DMS153 treated with DMSO at 0.1 percent for 48 hours (cell line): ENCODE data around the gene TOR1AIP2.

ENCODE experiments used
- DNase-seq: peaks from one replicate; lab custom pipeline; 2025; ENCODE audit not compliant: unreplicated experiment; lab: John Stamatoyannopoulos, UW

The TOR1AIP2 gene

GRCh38 chr1:179826626-179827280 is 50.9 kb downstream of the TOR1AIP2 start:
- no peak for DNase-seq

- no peak for DNase-seq
These were observed 51.7 kb downstream of the TOR1AIP2 start for GRCh38 chr1:179825798-179826460.

GRCh38 chr1:179825206-179825605 is 52.4 kb downstream of the TOR1AIP2 start:
- no peak for DNase-seq

GRCh38 chr1:179824265-179824664 is 53.3 kb downstream of the TOR1AIP2 start:
- peak; percentile 68 for DNase-seq

- no peak for DNase-seq
These were observed 53.9 kb downstream of the TOR1AIP2 start for GRCh38 chr1:179823693-179824092.

DNA sequence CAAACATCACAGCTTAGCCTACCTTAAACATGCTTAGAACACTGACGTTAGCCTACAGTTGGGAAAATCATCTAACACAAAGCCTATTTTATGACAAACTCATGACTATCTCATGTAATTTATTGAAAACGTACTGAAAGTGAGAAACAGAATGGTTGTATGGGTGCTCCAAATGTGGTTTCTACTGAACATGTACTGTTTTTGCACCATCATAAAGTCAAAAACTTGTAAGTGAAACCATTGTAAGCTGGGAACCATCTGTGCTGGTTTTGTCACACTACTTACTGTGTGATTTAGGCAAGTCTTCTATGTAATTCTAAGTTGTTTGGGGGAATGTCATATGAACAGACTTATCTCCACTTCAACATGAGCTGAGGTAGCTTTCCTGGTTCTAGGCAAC is 55.5 kb downstream of the TOR1AIP2 start:
- DNase-seq: no peak

DNA sequence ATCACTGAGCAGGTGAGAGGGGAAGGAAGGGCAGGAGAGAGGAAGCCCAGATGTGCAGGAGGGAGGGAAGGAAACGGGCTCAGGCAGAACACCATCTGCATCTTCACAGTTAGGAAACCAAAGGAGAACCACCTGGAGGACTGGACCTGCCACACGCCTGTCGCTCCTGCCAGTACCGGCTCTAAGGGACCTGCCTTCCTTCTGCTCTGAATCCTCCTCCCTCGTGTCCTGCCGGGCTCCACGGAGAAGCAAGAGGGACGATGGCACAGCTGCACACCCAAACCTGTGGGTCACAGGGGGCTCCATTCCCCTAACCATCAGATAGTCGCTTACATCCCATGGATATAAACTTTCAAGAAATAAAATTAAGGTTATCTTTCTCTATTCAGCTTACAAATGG is 56.1 kb downstream of the TOR1AIP2 start:
- DNase-seq: no peak

DNA sequence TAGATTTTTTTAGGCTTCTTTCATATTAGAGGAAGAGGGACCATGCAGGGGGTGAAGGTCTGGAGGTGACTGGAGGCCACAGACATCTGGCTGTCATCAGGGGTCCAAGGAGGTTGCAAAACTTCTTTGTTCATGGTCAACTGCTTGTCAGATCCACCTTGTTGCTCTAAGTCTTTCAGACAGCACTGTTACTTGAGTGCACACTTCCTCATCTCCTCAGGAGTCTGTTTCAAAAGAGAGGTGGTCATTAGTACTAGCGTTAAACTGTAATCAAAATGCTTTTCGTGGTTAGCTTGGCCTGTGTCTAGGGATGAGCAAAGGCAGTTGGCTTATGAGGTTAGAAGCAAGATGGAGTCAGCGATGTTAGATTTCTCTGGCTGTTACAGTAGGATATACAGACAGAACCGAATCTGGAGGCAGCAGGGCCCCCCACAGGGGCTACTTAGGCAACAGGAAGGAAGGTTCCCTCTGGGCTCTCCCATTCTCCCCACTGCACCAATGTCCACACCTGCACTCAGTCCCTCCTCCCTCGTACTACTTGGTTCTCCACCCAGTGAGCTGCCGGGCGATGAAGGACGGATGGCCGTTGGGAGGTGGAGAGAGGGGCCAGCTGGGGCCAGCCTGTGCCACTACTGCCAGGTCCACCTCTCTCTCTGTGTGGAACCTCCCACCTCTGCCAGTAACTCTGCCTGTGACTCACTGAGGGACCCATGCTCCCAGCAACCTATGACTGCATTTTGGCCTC is 57.2 kb downstream of the TOR1AIP2 start:
- no peak for DNase-seq

- no peak for DNase-seq
These were observed 58.8 kb downstream of the TOR1AIP2 start for GRCh38 chr1:179818743-179819173.

- DNase-seq: no peak
These were observed 59.3 kb downstream of the TOR1AIP2 start for GRCh38 chr1:179818260-179818659.

DNA sequence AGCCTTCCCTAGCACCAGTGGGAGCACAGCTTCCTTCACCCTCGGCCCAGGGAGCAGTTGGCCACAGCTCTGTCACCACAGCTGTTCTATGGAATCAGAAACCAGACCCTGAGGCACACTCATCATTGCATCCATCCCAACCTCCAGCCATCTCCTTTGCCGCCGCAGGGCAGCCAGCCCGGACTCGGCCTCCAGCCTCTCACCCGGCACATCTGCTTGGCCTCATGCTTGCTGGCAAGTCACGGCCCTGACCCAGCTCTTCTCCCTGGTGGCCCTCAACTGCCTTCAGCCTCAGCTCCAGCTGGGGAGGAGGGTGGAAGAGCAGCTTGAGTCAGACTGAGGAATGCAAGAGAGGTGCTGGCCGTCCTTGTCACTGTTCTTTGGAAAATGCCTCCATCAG is 59.8 kb downstream of the TOR1AIP2 start:
- DNase-seq: no peak

- no peak for DNase-seq
These were observed 60.5 kb downstream of the TOR1AIP2 start for GRCh38 chr1:179817056-179817455.

DNA sequence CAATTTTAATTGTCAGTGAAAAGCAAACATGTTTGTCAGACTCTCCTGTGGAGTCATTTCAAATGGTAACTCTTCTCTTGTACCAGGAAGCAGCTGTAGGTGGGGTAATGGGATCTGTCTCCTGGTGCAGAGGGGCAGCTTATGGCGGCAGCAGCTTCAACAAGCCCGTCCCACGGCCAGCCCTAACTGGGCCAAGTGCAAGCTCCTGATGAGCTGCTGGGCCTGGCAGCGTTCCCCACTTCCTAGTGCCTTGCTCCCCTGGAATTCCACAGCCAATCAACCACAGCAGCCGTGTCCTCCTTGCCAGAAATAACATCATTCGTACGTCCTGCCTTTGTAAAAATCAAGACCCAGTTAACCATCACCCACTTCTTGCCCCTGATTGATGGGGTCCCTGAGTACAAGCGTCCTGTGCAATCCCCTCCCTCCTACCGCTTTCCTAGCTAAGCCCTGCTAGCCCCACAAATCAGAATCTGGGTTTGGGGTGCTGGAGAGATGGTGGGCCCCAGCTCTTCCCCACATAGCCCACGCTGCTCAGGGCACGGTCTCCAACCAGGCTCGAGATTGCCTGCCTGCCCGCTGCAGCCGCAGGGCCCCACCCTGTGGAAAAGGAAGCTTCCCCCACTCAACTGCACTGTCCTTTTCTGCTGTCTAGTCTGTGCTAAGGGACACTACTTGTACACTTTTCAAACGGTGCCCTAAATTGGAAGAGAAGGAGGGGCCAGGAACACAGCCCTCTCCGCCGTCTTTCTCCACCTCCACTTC is 61.2 kb downstream of the TOR1AIP2 start:
- DNase-seq: no peak

- DNase-seq: peak; percentile 41
These were observed 62.0 kb downstream of the TOR1AIP2 start for GRCh38 chr1:179815641-179816040.

GRCh38 chr1:179814546-179814838 is 63.1 kb downstream of the TOR1AIP2 start:
- peak; percentile 94 for DNase-seq

DNA sequence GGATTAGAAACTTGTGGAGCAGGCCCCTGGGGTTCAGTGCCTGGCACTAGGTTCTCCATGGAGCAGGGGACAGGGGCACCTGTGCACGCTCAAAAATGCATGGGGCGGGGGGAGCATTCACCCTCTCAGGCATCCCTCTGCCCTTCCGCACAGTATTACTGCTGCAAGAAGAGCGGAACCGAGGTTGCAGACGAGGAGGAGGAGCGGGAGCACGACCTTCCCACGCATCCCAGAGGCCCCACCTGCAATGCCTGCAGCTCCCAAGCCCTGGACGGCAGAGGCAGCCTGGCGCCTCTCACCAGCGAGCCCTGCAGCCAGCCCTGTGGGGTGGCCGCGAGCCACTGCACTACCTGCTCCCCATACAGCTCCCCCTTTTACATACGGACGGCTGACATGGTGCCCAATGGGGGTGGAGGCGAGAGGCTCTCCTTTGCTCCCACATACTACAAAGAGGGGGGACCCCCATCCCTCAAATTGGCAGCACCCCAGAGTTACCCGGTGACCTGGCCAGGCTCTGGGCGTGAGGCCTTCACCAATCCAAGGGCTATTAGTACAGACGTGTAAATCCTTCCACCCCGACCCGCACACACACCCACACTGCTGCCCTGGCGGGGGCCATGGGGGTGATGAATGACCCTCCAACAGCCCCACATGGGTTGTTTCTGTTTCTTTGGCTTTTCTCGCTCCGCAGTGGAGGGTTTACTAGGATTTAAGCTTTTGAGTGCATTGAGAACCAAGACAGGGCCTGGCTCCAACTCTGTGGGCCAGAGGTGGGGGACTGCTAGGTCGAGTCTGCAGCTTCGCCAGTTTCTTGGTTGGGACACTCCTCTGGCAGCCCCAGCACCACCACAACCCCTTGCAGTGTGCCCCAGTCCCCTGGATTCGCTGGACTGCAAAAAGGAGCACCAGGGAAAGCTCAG is 63.7 kb downstream of the TOR1AIP2 start:
- DNase-seq: no peak

DNA sequence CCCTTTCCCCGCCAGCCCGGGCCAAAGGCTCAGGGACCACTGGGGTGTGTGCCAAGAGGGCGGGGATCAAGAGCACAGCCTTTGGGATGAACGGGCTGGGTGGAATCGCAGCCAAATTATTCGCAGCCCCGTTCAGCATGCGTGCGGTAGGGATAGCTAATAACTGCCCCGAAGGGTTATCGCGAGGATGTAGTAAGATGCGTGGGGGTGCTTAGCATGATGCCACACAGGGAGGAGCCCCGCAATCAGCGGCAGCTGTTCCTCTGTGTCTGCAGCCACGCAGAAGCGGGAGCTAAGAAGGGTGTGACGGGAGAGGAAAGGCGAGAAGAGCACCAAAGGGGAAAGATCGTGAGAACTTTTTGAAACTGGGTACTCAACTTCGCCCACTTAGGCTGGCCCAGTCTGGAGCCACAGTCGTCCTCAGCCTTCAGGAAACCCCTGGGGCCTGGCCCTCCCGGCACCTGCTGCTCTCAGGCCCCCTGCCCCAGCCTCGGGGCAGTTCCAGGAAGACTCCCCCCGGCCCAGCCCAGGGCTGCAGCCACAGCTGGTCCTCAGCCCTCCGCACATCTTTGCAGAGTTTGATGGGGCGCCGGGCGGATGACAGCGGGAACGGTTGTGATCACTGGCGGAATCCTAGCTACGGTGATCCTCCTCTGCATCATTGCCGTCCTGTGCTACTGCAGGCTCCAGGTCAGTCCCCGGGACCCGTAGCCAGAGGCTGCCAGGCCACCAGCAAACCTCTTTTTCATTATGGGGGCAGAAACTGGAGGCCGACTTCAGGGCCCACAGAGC is 64.9 kb downstream of the TOR1AIP2 start:
- no peak for DNase-seq

GRCh38 chr1:179810367-179810715 is 67.3 kb downstream of the TOR1AIP2 start:
- no peak for DNase-seq

- DNase-seq: peak; percentile 63
These were observed 67.9 kb downstream of the TOR1AIP2 start for GRCh38 chr1:179809506-179810366.
